NCI-H2029 treated with DMSO at 0.1 percent for 48 hours (cell line): ENCODE results near the gene HAGH.

Experiments used
- DNase-seq: peaks from one replicate; lab custom pipeline; 2025; lab: John Stamatoyannopoulos, UW

Gene HAGH

DNA sequence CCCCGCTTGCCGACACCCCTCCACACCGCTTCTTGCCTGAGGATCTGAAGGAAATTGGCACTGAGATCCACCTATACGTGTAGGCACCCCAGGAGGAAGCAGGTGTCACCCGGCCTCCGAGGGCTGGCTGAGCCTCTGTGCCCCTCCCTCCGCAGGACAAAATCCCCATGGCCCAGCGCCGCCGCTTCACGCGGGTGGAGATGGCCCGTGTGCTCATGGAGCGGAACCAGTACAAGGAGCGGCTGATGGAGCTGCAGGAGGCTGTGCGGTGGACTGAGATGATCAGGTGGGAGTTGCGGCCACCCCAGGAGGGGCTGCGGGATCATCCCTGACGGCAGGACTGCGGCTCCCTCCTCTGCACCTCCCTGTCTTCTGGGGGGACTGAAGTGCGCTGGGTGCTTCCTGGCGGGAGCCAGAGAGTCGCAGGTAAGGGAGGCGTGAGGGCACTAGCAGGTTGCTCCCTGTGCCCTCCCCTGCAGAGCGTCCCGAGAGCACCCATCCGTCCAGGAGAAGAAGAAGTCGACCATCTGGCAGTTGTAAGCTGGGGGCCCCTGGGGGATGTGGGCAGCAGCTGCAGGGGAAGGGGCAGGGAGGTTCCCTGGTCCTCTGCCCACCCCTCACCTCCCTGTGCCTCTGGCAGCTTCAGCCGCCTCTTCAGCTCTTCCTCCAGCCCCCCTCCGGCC is 64.3 kb downstream of the HAGH start:
- DNase-seq, result no peak

DNA sequence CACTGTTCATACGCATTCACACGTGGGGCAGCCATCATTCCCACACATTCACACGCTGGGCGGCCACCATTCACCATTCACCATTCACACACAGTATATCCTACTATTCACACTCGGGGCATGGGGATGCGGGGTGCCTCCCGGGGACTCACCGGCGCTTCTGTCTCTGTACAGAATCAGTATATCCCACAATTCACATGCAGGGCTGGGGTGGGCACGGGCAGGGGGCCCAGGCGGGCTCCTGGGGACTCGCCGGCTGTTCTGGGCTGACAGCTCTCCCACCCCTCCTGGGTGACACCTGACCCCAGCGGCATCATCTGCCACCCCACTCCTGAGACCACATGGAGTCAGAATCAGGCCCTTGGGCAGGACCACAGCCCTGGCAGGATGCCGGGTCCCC is 64.9 kb downstream of the HAGH start:
- DNase-seq, result no peak

DNA sequence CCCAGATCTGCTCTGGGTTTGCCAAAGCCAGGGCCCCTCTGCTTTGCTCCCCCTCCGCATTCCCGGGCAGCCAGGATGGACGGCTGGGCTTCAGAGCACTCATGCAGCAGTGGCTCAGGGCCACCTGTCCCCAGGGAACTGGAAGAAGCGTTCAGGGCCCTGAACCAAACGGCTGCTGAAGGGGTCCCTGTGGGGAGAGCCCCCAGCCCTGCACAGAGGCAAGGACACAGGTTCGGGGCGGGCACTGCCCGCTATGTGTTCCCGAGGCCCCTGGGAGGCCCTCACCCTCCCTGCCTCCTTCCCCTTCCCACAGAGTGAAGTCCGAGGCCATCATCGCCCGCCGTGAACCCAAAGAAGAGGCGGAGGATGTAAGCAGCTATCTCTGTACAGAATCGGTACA is 65.7 kb downstream of the HAGH start:
- DNase-seq, result no peak

DNA sequence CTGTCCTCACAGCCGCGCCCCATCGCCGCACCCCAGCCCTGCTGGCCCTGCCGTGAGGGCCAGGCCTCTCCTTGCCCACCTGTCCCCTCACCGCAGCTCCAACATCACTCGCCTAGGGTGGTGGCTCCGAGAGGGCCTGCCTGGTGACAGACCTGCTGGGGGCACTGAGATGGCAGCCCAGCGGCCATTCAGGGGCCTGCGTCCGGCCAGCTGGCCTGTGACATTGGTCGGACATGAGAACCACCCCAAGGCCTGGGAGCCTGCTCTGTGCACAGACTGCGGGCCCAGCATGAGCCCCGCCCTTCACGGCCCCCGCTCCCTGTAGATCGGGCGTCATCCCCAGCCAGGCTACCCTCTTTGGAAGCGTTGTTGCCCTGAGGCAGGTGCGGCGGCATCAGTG is 67.1 kb downstream of the HAGH start:
- DNase-seq, result no peak

DNA sequence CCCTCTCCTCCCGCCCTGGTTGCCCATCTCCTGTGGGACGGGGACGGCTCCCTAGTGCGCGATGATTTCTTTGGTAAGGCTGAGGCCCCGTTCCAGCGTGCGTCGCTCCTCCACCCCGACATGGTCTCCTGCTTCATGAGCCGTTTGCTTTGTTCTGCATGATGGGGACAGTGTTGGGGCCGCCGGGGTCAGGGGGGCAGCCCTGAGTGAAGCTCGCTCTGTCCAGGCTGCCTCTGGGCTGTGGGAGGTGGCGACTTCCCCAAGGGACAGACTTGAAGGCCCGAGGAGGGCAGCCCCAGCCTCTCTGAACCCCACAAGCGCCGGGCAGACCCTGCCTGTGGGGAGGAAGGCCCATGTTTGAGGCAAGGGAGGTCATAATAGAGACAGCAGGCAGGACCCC is 67.7 kb downstream of the HAGH start:
- no peak for DNase-seq

DNA sequence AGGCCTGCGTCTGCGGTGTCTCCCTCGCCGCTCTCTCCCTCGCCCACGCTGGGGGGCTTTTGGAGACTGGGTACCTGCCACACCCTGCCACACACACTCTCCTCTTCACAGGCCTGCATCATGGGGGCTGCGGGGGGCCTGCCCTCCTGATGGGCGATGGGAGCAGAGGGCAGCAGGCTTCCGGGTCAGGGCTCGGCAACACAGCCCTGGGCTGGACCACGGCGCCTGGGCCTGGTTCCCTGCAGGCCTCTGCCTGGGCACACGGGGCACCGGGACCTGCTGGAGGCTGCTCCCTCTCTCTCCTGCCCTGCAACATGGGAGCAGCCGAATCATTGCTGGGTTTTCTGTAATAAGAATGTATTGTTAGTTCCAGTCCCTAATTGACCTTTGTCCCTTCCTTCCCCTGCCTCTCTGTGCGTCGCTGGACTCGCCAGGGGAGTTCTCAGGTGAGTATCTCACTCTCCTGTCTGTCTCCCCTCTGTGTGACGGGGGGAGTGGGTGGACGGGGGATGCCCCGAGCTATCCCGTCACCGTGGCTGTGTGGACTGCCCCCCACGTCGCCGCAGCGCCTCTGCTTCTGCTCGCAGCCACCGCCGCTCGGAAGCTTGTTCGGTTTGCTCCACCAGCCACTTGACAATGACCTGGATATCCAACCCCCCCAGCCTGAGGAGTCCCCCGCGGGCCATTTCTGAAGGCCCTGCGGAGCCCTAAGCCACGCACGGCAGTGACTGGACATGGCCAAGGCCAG is 68.7 kb downstream of the HAGH start:
- DNase-seq, result no peak
